Fibroblast of the aortic adventitia (primary cell): Measurements from ENCODE around the gene MIB2. TPM values are rescaled to one million over a fixed set of nuclear protein-coding genes. Genes with fewer than 3 reads are reported as not detected.

Source experiments
- DNase-seq: peaks from one replicate; pipeline ENCODE4 v3.0.0-alpha.2; 2010; ENCODE audit warnings: low read depth
- H3K4me3 ChIP-seq: 2 replicates; pipeline ENCODE4 v1.5.1; 2011; ENCODE audit warnings: low read depth, mild to moderate bottlenecking, control low read depth, low read length, moderate library complexity
- CTCF ChIP-seq: IDR thresholded peaks from 2 replicates; pipeline ENCODE4 v1.5.1; 2011; ENCODE audit warnings: mild to moderate bottlenecking, low read length, control low read depth, inconsistent platforms; ENCODE audit not compliant: insufficient read depth
- total RNA-seq: library from RNA; depleted of rRNA; stranded (reverse); fragments of >200 nt; gene quantifications from 2 replicates; pipeline ENCODE4 v1.2.3, GENCODE V29; 2012; ENCODE audit warnings: low replicate concordance

MIB2 gene
- total RNA-seq, 1 donor: 37.7 TPM

- no peak for DNase-seq
- H3K4me3 ChIP-seq: no peak overlapping the region
- TF ChIP-seq CTCF: no peak
Observed at GRCh38 chr1:1598720-1599029, 16.6 kb upstream of the MIB2 start.

- DNase-seq: peak; percentile 30
- peak overlapping the region; percentile 48 for H3K4me3 ChIP-seq
- TF ChIP-seq CTCF: no peak
Observed at GRCh38 chr1:1599030-1599934, 16.0 kb upstream of the MIB2 start.

GRCh38 chr1:1599935-1600860 lies 15.1 kb upstream of the MIB2 start, which contains the start of gene FNDC10:
Gene FNDC10, minus strand, starts transcription at chr1:1600135. Its CDS starts 120 bp downstream, at chr1:1600015.
- TF ChIP-seq CTCF: no peak
- peak within 1 kb of the TSS; percentile 60 for H3K4me3 ChIP-seq
- no peak for DNase-seq

- TF ChIP-seq CTCF: no peak
- H3K4me3 ChIP-seq: peak overlapping the region; percentile 60
- no peak for DNase-seq
Observed at GRCh38 chr1:1600861-1601563, 14.3 kb upstream of the MIB2 start.

GRCh38 chr1:1601564-1602303 lies 13.6 kb upstream of the MIB2 start:
- H3K4me3 ChIP-seq: no peak overlapping the region
- no peak for DNase-seq
- TF ChIP-seq CTCF: no peak
